ENCODE measurements around the gene CRELD2.
A peak's percentile ranks its signal among the peaks of the same experiment; 100 is the strongest.

Gene CRELD2

GRCh38 chr22:49917974-49918910, at the start of gene CRELD2, which contains the start of gene ALG12:
Gene CRELD2 (plus strand): TSS chr22:49918634. CDS start chr22:49918770, 136 bp downstream.
Gene ALG12 (minus strand): TSS chr22:49918438. CDS start chr22:49913765, 4,673 bp downstream.
- DNase-seq (peak; percentile 97), ATAC-seq (peak; percentile 96)
- peak within 1 kb of the TSS; percentile 83 to 87 for H3K27ac Mint-ChIP-seq
- H3K27me3 Mint-ChIP-seq: no peaks in the 10 kb centered on the region
- peak within 1 kb of the TSS; percentile 83 to 84 for H3K4me3 Mint-ChIP-seq
- H3K4me1 Mint-ChIP-seq: peaks cover 48% of the 10 kb centered on the region
- H3K9me3 Mint-ChIP-seq: no peaks in the 10 kb centered on the region

GRCh38 chr22:49869086-49869830, 49.2 kb upstream of the CRELD2 start:
- ATAC-seq: no peak
- no peak for DNase-seq
- Mint-ChIP-seq H3K9me3 (peaks cover 22 to 27% of the 10 kb centered on the region in 2 donors), H3K27me3 (no peaks in the 10 kb centered on the region), H3K4me3 (no peak overlapping the region), H3K27ac (no peak overlapping the region), H3K4me1 (peaks cover 38% of the 10 kb centered on the region)

GRCh38 chr22:49869845-49870712, 48.4 kb upstream of the CRELD2 start:
- Mint-ChIP-seq H3K4me1 (peaks cover 37% of the 10 kb centered on the region), H3K27me3 (no peaks in the 10 kb centered on the region), H3K27ac (no peak overlapping the region), H3K9me3 (peaks cover 22 to 27% of the 10 kb centered on the region in 2 donors), H3K4me3 (no peak overlapping the region)
- no peak for DNase-seq
- no peak for ATAC-seq

- H3K9me3 Mint-ChIP-seq: peaks cover 11 to 26% of the 10 kb centered on the region in 2 donors
- peaks cover 37% of the 10 kb centered on the region for H3K4me1 Mint-ChIP-seq
- no peak overlapping the region for H3K4me3 Mint-ChIP-seq
- H3K27ac Mint-ChIP-seq: no peak overlapping the region
- H3K27me3 Mint-ChIP-seq: no peaks in the 10 kb centered on the region
- no peak for ATAC-seq
- DNase-seq: no peak
Measured at GRCh38 chr22:49871482-49871881, 47.0 kb upstream of the CRELD2 start.

GRCh38 chr22:49872347-49872746, 46.1 kb upstream of the CRELD2 start:
- Mint-ChIP-seq H3K9me3 (peaks cover 8 to 17% of the 10 kb centered on the region in 2 donors), H3K27ac (no peak overlapping the region), H3K4me3 (no peak overlapping the region), H3K4me1 (peaks cover 28% of the 10 kb centered on the region), H3K27me3 (no peaks in the 10 kb centered on the region)
- ATAC-seq (no peak), DNase-seq (no peak)

- no peak overlapping the region for H3K4me3 Mint-ChIP-seq
- peaks cover 8 to 10% of the 10 kb centered on the region in 2 donors for H3K9me3 Mint-ChIP-seq
- peaks cover 18% of the 10 kb centered on the region for H3K4me1 Mint-ChIP-seq
- ATAC-seq (no peak), DNase-seq (no peak)
- no peaks in the 10 kb centered on the region for H3K27me3 Mint-ChIP-seq
- peak overlapping the region in 1 of 2 donors; percentile 50 for H3K27ac Mint-ChIP-seq
Measured at GRCh38 chr22:49873228-49873940, 45.0 kb upstream of the CRELD2 start.

GRCh38 chr22:49877642-49878041, 40.8 kb upstream of the CRELD2 start:
- DNase-seq: no peak
- Mint-ChIP-seq H3K4me1 (peaks cover 21% of the 10 kb centered on the region), H3K9me3 (no peaks in the 10 kb centered on the region), H3K4me3 (no peak overlapping the region), H3K27me3 (no peaks in the 10 kb centered on the region), H3K27ac (no peak overlapping the region)
- no peak for ATAC-seq

- no peak for ATAC-seq
- H3K4me1 Mint-ChIP-seq: peaks cover 23% of the 10 kb centered on the region
- H3K9me3 Mint-ChIP-seq: no peaks in the 10 kb centered on the region
- DNase-seq: no peak
- no peak overlapping the region for H3K27ac Mint-ChIP-seq
- H3K4me3 Mint-ChIP-seq: no peak overlapping the region
- no peaks in the 10 kb centered on the region for H3K27me3 Mint-ChIP-seq
Measured at GRCh38 chr22:49878206-49878605, 40.2 kb upstream of the CRELD2 start.

- no peak for DNase-seq
- Mint-ChIP-seq H3K27me3 (no peaks in the 10 kb centered on the region), H3K4me1 (peaks cover 23% of the 10 kb centered on the region), H3K27ac (no peak overlapping the region), H3K4me3 (peak overlapping the region in 1 of 2 donors; percentile 55), H3K9me3 (no peaks in the 10 kb centered on the region)
- no peak for ATAC-seq
Measured at GRCh38 chr22:49879871-49880270, 38.6 kb upstream of the CRELD2 start.

GRCh38 chr22:49880281-49880680, 38.2 kb upstream of the CRELD2 start:
- Mint-ChIP-seq H3K27ac (peak overlapping the region; percentile 77 to 80), H3K4me1 (peaks cover 23% of the 10 kb centered on the region), H3K4me3 (peak overlapping the region in 1 of 2 donors; percentile 55), H3K27me3 (no peaks in the 10 kb centered on the region), H3K9me3 (no peaks in the 10 kb centered on the region)
- no peak for ATAC-seq
- DNase-seq: no peak

GRCh38 chr22:49881856-49882255, 36.6 kb upstream of the CRELD2 start:
- H3K9me3 Mint-ChIP-seq: no peaks in the 10 kb centered on the region
- no peak overlapping the region for H3K4me3 Mint-ChIP-seq
- peak overlapping the region in 1 of 2 donors; percentile 46 for H3K27ac Mint-ChIP-seq
- no peak for DNase-seq
- no peaks in the 10 kb centered on the region for H3K27me3 Mint-ChIP-seq
- H3K4me1 Mint-ChIP-seq: peaks cover 25% of the 10 kb centered on the region
- ATAC-seq: no peak

GRCh38 chr22:49882519-49883293, 35.7 kb upstream of the CRELD2 start:
- no peaks in the 10 kb centered on the region for H3K27me3 Mint-ChIP-seq
- ATAC-seq (no peak), DNase-seq (no peak)
- no peaks in the 10 kb centered on the region for H3K9me3 Mint-ChIP-seq
- peaks cover 27% of the 10 kb centered on the region for H3K4me1 Mint-ChIP-seq
- H3K4me3 Mint-ChIP-seq: no peak overlapping the region
- H3K27ac Mint-ChIP-seq: peak overlapping the region in 1 of 2 donors; percentile 45

GRCh38 chr22:49883294-49883640, 35.2 kb upstream of the CRELD2 start:
- peaks cover 27% of the 10 kb centered on the region for H3K4me1 Mint-ChIP-seq
- no peak overlapping the region for H3K4me3 Mint-ChIP-seq
- ATAC-seq: no peak
- no peak overlapping the region for H3K27ac Mint-ChIP-seq
- no peaks in the 10 kb centered on the region for H3K27me3 Mint-ChIP-seq
- DNase-seq: no peak
- no peaks in the 10 kb centered on the region for H3K9me3 Mint-ChIP-seq

- Mint-ChIP-seq H3K27me3 (no peaks in the 10 kb centered on the region), H3K4me3 (no peak overlapping the region), H3K4me1 (peaks cover 27% of the 10 kb centered on the region), H3K27ac (peak overlapping the region in 1 of 2 donors; percentile 10), H3K9me3 (no peaks in the 10 kb centered on the region)
- DNase-seq: no peak
- ATAC-seq: no peak
Measured at GRCh38 chr22:49884075-49884474, 34.4 kb upstream of the CRELD2 start.

Data from stimulated activated naive CD8-positive, alpha-beta T cell treated with anti-CD3 and anti-CD28 coated beads, Interleukin-15, amount 100 ng/mL, for 72 hours (primary cell).